Activated naive CD4-positive, alpha-beta T cell (primary cell): Measurements from ENCODE around the gene TMEM170A.
A peak's percentile ranks its signal among the peaks of the same experiment; 100 is the strongest.
"Not testable (repeated sequence)": the region's sequence is repeated elsewhere in the genome, so short reads cannot be mapped to it uniquely, and the experiment has no call there.

ENCODE experiments used
- DNase-seq, 4 experiments: peaks; one replicate each; lab custom pipeline; 2025; lab: John Stamatoyannopoulos, UW

The TMEM170A gene

DNA sequence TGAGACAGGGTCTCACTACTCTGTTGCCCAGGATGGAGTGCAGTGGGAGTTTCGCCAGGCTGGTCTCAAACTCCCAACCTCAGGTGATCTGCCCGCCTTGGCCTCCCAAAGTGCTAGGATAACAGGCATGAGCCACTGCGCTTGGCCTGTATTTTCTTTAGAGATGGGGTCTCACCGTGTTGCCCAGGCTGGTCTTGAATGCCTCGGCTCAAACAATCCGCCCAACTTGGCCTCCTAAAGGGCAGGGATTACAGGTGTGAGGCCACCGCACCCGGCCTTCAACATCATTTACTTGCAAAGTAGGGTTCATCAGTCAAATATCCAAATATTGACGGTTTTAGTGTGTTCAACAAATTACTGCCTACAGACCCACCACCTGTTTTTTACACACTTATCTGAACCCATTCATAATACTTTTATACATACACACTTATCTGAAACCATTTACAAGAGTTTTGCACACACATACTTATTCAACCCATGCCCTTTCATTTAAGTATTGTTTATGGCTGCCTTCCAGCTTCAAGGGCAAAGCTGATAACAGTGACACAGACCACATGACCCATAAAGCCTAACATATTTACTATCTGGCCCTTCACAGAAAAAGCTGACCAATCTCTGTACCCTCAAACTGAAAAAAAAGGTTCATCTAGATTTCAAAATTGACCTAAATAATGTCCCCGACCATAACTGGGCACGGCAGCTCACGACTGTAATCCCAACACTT is 11.9 kb downstream of the TMEM170A start:
- no peak for DNase-seq

DNA sequence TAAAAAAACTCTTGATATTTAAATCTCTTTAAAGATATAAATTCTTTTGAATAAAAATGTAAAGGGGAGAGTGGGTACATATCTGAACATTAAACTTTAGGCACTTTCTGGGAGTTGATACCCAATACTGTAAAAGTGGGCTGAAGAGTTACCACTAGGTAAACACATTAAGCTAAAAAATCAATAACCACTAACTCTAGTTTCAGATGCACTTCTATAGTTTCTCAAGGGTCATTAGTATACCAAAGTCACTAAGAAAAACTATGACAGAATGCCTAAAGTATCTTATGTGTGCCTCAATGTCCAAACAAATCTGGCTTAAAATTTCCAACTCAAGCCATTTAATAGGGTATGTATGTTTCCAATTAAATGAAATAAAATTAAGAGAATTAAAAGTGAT is 18.1 kb downstream of the TMEM170A start:
- DNase-seq = no peak

DNA sequence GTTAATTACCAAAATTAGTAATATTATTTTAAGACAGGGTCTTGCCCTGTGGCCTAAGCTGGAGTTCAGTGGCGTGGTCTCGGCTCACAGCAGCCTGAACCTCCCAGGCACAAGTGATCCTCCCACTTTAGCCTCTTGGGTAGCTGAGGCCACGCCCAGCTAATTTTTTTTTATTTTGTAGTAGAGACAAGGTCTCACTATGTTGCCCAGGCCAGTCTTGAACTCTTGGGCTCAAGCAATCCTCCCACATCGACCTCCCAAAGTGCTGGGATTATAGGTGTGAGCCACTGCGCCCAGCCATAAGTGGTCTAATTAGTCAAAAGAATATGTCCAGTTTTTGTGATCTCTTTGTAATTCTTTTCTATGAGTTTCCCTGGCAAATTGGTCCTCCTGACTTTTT is 19.2 kb downstream of the TMEM170A start:
- DNase-seq = no peak

DNA sequence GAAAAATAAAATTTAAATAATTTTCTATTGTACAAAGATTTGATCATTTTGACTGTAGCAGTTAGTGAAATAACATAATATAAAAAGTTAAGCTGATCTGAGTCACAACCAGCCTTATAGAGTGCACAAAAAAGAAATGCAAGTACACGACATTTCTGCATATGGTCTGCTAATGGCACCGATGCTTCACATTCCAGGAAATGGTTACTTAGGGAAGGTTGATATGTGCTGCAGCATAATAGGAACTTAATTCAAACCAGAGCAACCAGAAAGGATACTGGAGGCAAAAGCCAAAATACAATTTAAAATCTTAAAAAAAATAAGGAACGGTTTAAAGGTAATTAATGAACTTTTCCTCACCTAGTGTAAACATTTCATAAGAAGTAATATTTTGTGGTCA is 21.2 kb downstream of the TMEM170A start:
- no peak for DNase-seq

DNA sequence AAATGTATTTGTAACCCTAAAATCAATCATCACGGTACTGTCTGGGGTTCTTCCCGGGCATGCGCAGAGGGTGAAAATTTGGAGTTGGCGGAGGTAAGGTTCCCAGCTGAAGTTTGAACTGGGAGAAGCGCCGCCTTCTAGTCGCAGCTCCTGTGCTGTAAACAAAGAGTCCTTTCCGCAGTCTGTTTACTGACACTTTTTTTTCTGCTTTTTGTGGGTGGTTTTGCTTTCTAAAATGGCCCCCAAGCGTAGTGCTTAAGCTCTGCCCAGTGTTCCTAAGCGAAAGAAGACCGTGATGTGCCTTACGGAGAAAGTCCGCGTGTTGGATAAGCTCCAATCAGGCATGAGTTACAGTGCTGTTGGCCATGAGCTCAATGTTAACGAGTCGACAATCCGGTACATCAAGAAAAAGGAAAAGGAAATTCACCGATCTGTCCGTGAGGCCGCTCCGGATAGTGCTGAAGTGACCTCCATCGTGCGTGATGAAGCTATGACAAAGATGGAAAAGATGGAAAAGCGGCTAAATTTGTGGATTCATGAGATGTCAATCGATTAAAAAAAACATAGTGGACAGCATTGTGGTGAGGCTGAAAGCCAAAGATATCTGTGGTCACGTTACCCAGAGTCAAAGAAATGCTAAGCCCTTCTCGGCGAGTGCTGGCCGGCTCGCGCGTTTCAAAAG is 30.6 kb downstream of the TMEM170A start:
- peak; percentile 46 to 74 (median 66) for DNase-seq

DNA sequence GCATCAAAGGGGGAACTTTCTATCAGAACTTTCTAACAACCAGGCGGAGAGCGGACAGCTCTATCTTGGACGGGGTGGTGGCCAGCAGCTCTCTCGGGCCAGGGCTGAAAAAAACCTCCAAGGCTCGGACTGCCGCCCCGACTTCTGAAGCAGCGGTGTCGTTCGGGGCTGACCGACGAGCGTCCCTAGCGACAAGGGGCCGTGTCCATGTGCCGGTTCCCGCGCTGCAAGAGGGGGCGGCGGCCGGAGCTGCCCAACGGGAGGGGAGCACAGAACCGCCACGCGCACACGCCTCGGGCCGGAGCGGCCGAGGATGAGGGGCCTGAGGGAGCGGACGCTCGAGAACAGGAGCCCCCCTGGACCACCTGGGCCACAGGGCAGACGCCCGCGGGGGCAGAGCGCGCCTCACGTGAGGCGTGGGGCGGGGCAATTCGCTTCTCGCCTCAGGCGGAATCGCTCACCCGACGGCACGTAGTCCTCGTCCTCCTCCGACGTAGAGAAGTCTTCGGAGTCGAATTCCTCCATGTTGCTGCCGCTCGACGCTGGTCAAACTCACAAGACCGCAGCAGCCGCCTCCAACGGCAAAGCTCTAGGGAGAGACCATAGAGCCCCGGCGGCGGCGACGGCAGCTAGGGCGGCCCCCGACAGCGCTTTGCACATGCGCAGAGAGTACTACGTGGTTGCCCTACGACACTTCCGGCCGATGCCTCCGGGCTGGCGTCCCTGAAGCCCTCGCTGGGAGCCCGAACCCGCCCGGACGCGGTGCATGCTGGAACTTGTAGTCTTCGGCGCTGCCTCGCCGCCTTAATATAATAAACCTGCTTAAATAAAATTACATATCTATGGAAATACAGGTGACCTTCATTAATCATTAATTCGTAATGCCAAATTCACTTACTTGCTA is 31.4 kb downstream of the TMEM170A start, which contains the start of gene CFDP1:
CFDP1 (minus strand) TSS at position 676 of the 904 bp plus-strand sequence; CDS start at position 525, 151 bp downstream.
- peak; percentile 83 to 94 (median 91) for DNase-seq

DNA sequence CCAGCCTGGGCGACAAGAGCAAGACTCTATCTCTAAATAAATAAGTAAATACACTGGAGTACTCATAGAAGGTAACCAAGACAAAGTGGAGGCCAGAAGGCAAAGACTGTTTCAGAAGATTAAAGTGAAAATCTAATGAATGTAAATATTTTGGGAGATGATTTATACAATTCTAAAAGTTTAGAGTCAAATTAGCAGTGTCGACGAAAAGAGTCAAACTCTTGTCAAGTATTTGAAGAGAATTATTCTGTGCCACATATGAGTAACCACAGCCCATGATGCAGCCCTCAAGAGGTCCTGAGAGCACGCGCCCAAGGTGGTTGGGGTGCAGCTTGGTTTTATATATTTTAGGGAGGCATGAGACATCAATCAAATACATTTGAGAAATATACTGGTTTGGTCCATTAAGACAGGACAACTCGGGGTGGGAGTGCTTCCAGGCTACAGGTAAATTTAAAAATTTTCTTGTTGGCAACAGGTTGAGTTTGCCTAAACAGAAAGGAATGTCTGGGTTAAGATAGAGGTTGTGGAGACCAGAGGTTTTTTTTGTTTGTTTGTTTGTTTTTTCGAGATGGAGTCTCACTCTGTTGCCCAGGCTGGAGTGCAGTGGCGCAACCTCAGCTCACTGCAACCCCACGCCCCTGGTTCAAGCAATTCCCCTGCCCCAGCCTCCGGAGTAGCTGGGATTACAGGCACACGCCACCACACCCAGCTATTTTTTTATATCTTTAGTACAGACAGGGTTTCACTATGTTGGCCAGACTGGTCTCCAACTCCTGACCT is 34.7 kb downstream of the TMEM170A start:
- no peak for DNase-seq

DNA sequence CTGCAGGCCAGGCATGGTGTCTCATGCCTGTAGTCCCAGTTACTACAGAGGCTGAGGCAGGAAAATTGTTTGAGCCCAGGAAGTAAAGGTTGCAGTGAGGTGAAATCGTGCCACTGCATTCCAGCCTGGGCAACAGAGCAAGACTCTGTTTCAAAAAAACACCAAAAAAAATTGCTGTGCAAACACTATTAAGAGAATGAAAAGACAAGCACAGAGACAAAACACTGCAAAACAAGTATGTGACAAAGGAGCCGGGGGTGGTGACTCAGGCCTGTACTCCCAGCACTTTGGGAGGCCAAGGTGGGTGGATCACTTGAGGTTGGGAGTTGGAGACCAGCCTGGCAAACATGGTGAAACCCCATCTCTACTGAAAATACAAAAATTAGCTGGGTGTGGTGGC is 38.0 kb downstream of the TMEM170A start:
- not testable (repeated sequence) for DNase-seq

DNA sequence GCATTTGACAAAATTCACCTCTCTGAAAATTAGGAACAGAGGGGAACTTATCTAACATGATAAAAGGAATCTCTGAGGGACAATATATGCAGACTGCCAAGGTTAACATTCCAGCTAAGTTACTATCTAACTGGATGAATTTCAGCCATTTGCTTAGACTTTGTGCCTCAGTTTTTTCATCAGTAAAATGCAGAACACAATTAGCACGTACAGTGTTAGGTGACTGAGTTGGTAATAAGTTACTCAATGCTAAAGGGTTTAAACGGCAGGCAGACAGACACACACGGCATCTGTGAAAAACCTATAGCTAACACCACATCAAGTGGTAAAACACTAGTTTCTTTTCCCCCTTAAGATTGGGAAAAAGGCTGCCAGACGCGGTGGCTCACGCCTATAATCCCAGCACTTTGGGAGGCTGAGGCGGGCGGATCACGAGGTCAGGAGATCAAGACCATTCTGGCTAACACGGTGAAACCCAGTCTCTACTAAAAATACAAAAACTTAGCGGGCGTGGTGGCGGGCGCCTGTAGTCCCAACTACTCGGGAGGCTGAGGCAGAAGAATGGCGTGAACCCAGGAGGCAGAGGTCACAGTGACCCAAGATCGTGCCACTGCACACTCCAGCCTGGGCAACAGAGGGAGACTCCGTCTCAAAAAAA is 40.3 kb downstream of the TMEM170A start:
- not testable (repeated sequence) for DNase-seq

DNA sequence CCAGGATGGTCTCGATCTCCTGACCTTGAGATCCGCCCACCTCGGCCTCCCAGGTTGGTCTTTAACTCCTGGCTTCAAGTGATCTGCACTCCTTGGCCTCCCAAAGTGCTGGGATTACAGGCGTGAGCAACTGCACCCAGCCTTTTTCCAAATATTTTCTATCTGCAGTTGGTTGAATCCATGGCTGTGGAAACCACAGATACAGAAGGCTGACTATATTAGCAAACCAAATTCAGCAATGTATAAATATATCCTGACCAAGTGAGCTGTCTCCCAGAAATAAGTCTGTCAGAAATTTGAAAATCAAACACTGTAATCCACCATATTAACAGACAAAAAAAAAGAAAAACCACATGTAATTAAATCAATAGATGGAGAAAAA is 40.8 kb downstream of the TMEM170A start:
- no peak for DNase-seq

DNA sequence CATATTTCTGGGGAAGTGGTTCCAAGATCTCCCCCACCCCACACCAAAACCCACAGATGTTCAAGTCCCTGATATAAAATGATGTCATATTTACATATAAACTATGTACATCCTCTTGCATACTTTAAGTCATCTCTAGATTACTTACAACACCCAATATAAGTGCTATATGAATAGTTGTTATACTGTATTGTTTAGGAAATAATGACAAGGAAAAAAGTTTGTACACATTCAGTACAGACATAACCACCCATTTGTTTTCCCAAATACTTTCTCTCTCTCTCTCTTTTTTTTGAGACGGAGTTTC is 42.7 kb downstream of the TMEM170A start:
- no peak for DNase-seq

DNA sequence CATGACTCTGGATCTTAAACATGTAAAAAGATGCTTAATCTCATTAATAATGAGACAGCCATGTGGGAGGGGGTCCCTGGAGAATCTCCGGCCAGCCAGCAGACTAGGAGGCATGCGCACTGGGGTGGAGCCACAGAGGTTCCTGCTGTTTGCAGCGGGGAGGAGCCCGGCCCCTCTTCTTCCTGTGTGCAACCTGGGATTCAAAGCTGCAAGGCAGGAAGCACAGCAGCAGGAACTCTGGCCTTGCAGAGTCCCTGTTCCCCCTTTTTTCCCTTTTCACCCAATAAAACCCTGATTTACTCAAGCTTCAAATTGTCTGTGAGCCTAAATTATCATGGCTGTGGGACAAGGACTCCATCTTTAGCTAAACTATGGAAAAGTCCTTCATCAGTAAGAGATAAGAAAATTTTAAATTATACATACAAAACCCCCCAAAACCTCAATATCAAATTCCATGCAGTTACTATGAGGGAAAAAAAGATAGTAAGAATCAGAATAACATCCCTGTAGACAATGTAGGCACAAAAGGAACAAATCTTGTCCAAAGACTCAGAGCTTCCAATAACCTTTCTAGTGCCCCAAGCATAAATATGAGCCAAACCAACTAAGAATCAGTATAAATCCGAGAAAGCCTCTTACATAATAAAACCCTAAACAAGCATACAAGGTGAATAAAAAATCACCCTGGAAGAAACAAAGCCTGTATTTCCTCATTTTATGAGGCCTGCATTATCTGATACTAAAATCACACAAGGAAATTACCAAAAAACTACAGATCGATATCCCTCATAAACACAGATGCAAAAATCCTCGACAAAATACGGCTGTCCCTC is 43.3 kb downstream of the TMEM170A start:
- DNase-seq = peak in 2 of 4 experiments; percentile 6 to 18

DNA sequence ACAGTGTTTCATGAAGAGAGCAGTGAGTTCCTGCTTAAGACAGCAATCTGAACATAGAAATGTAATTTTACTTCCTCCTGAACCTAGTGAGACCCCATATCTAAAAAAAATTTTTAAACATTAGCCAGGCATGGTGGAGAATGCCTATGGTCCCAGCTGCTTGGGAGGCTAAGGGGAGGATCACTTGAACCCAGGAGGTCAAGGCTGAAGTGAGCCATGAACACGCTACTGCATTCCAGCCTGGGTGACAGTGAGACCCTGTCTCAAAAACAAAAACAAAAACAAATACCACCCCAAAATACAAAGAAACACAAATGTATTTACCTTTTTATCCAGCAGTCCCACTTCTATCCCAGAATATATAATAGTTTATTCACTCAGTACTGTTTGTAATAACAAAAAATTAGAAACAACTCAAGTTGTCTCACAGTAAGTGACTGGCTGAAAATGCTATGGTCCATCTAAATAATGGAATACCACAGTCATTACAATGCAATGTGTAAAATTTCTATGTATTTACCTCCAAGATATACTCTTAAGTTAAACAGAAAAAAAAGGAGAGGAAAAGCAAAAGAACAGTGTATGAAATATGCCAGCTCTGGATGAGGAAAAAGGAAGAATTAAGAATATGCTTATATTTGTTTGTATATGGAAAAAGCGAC is 47.5 kb downstream of the TMEM170A start:
- DNase-seq = no peak

DNA sequence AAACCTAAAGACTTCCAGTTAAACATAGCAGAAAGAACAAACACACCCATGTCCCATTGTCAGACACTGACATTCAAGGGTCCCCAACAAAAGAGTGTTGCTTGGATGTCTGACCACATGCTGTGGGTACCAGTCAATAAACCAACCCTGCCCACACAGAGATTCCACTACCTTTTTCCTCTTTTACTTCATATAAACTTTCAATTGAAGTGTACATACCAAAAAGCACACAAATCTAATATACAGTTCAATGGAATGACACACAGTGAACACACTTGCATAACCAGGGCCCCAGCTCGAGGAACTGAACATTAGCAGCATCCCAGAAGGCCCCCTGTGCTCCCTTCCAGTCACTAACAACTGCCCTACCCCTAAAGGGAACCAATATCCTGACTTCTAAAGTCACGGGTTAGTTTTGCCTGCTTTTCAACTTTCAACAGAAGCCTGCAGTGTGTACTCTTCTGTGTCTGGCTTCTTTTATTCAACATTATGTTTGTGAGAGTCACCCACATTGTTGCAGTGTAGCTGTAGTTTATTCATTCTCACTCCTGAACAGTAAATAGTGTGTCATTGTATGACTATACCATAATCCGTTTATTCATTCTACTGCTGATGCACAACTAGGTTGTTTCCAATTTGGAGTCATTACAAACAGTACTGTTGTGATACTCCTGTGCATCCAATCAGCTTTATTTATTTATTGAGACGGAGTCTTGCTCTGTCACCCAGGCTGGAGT is 49.2 kb downstream of the TMEM170A start:
- DNase-seq = no peak

DNA sequence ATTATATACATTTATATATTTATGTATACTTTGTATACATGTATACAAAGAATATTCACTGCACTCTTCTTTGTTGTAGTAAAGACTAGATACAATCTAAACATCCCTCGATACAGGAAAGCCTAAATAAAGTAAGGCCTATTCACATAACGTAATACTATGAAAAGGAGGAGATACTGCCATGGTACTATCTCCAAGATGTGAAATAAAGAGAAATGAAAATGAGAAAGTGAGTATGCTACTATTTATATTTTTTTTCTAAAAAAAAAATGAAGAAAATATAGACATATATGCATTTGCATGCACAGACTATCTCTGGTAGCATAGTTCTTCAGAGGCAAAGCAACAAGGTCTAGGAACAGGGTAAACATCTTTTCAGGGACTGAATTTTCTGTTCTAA is 50.5 kb downstream of the TMEM170A start:
- DNase-seq = no peak

DNA sequence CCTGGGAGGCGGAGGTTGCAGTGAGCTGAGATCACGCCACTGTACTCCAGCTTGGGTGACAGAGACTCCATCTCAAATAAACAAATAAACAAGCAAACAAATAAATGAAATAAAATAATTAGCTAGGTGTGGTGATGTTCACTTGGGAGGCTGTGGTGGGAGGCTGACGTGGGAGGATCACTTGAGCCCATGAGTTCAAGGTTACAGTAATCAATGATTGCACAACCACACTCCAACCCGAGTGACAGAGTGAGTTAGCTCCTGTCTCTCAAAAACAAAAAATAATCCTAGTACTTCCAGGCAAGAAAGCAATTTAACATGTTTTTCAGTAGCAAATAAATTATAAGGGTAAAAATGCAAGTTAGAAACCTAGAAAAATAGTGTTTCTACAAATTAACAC is 57.5 kb downstream of the TMEM170A start:
- no peak for DNase-seq

DNA sequence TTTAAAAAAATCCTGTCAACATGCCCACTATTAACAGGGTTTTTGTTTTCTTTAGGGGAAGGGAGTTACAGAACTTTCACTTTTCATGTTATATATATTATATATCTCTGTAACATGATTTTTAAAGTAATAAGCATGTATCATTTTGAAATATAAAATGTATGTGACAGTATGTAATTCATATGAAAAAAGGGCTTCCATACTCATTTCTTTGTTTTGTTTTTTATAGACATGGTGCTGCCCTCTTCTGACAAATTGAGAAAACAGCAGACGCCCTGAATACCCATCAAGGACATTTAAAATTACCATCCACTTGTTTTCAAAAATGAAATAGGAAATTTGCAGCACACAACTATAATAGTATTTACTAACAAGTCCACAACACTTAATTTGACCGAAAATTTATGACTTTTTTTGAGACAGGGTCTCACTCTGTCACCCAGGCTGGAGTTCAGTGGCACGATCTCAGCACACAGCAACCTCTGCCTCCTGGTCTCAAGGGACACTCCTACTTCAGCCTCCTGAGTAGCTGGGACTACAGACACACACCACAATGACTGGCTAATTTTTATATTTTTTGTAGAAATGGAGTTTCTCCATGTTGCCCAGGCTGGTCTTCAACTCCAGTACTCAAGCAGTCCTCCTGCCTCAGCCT is 61.5 kb downstream of the TMEM170A start:
- DNase-seq = no peak

DNA sequence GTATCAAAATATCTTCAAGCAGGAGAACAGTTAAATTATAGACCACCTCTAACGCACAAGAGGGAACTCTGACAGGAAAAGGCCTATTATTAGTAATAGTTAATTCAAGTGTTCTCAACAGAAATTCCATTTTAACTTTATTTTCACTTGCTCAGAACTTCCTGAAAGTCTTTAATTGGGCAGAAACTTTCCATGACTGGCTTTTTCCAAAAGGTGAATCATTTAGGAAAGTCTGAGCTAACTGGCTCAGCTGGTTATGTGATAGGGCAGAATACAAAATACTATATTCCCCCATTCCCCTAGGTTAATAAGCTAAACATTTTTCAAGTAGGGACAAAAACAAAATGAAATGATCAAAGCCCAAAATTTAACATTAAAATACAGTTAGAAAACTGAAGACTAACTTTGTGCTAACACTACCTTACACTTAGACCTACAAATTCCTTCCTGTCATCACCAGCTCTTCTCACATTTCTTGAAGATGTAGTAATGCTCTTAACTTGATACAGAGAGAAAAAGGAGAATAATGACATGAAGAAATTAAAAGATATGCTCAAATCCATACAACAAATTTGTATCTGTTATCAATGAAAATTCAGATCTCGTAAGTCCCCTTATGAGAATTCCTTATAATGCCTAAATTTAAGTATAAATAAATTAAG is 62.2 kb downstream of the TMEM170A start:
- no peak for DNase-seq
